ENCODE data around the gene ITPKC.

Gene ITPKC

DNA sequence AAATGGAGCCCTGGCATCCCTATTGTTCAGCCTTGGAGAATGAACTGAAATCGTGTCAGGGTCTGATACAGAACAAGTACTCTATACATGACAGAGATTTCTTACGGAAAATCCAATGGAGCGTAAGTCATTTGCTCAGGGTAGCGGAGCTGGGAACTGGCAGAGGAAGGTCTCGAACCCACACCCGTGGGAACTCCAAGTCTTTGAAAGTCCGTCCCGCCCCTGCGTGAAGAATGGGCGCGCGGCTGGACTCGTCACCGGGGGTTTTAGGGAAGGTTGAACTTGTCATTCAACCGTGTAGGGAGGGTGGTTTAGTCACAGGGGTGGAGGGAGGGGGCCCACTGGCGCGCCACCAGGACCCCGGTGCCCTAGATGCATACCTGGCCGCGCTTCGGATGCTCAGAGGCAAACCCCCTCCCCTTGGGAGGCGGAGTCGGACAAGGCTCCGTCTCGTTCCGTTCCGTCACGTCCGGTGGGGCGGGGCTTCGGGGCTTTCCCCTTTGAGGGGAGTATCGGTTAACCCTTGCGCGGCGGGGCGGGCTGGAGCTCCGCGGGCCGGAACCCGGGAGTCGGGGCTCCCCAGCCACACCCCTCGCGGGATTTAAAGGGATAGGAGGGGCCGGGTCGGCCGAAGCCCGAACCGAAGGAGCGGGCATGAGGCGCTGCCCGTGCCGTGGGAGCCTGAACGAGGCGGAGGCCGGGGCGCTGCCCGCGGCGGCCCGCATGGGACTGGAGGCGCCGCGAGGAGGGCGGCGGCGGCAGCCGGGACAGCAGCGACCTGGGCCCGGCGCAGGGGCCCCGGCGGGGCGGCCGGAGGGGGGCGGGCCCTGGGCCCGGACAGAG is at the start of gene ITPKC, which contains the start of gene COQ8B:
Gene ITPKC, plus strand, starts transcription at position 631 of the 843 bp plus-strand sequence. Its CDS starts 24 bp downstream, at position 655.
Gene COQ8B, minus strand, starts transcription at position 405 of the 843 bp plus-strand sequence. CDS start 2,254 bp downstream, outside the sequence.
- peaks cover 73% of the 10 kb centered on the region for H3K4me1 Mint-ChIP-seq
- H3K4me3 Mint-ChIP-seq, result peak within 1 kb of the TSS; percentile 93
- DNase-seq, result peak; percentile 100
- no peaks in the 10 kb centered on the region for H3K9me3 Mint-ChIP-seq
- H3K27me3 Mint-ChIP-seq, result no peaks in the 10 kb centered on the region
- H3K36me3 Mint-ChIP-seq, result peaks cover 17% of the 10 kb centered on the region
- peak within 1 kb of the TSS; percentile 93 for H3K27ac Mint-ChIP-seq
- CTCF ChIA-PET, result interaction anchor here (0.7 to 2.1 kb wide), 2 partner anchors 33 to 35 kb away, joined by 3 to 7 read pairs; partner anchors contain the start of gene ACTMAP

DNA sequence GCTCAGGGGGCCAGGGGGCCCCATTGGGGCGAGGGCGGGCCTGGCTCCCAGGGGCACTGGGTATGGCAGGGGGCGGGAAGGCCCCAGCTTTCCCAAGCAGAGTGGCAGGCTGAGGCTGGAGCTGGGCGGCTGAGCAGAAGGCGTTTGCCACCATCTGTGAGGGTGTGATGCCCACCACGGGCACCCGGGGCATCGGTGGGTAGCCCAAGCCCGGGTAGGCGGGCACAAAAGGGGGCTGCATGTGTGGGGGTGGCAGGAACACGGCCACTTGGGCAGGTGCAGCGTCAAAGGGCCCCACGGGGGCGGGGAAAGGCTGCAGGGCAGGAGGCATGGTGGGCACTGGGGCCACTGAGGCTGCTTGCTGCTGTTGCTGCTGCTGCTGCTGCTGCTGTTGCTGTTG is 49.3 kb upstream of the ITPKC start:
- peaks cover 7% of the 10 kb centered on the region for H3K9me3 Mint-ChIP-seq
- H3K4me3 Mint-ChIP-seq, result no peak overlapping the region
- H3K27me3 Mint-ChIP-seq, result peaks cover 17% of the 10 kb centered on the region
- H3K27ac Mint-ChIP-seq, result no peak overlapping the region
- CTCF ChIA-PET, result no interaction called here
- H3K36me3 Mint-ChIP-seq, result peaks cover 15% of the 10 kb centered on the region
- H3K4me1 Mint-ChIP-seq, result peaks cover 13% of the 10 kb centered on the region
- no peak for DNase-seq

DNA sequence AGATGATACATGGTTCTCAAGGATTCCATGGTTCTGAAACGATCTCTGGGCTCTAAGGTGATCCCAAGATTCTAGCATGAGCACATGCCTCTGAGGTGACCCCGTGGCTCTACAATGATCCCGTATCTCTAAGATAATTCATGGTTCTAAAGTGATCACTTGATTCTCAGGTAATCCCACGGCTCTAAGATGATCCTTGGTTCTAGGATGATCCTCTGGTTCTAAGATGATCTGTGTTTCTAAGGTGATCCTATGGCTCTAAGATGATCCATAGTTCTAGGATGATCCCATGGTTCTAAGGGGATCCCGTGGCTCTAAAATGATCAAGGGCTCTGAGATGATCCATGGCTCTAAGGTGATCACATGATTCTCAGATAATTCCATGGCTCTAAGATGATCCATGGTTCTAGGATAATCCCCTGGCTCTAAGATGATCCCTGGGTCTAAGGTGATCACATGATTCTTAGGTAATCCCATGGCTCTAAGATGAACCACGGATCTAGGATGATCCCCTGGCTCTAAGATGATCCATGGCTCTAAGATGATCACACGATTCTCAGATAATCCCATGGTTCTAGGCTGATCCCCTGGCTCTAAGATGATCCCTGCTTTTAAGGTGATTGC is 47.8 kb upstream of the ITPKC start:
- H3K27me3 Mint-ChIP-seq, result peaks cover 4% of the 10 kb centered on the region
- DNase-seq, result no peak
- peaks cover 15% of the 10 kb centered on the region for H3K36me3 Mint-ChIP-seq
- peaks cover 2% of the 10 kb centered on the region for H3K4me1 Mint-ChIP-seq
- H3K9me3 Mint-ChIP-seq, result peaks cover 7% of the 10 kb centered on the region
- H3K27ac Mint-ChIP-seq, result no peak overlapping the region
- CTCF ChIA-PET, result no interaction called here
- no peak overlapping the region for H3K4me3 Mint-ChIP-seq

DNA sequence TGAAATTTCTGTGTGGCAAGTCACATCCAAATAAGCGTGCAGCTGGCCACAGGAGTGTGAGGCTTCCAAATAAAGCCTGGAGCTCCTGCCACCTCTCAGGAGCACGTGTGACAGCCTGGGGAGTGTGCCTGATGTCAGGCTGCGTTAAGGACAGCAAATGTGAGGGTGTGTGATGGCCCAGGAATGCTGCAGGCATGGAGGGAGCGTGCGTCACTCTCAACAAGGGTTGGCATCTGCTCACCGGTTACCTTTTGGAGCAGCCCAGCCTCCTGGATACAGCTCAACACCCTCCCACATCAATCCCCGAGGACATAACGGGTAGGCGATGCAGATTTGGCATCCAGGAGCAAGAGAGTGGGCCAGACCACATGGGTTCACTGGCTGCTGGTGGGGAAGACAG is 45.5 kb upstream of the ITPKC start:
- CTCF ChIA-PET, result interaction anchor here (1.0 to 2.4 kb wide), 2 partner anchors 8 to 148 kb away, joined by 4 to 7 read pairs; no protein-coding TSS in a partner anchor
- Mint-ChIP-seq H3K36me3 (peaks cover 16% of the 10 kb centered on the region), H3K4me1 (peaks cover 3% of the 10 kb centered on the region), H3K4me3 (no peak overlapping the region), H3K27ac (no peak overlapping the region), H3K27me3 (no peaks in the 10 kb centered on the region), H3K9me3 (peaks cover 7% of the 10 kb centered on the region)
- no peak for DNase-seq

DNA sequence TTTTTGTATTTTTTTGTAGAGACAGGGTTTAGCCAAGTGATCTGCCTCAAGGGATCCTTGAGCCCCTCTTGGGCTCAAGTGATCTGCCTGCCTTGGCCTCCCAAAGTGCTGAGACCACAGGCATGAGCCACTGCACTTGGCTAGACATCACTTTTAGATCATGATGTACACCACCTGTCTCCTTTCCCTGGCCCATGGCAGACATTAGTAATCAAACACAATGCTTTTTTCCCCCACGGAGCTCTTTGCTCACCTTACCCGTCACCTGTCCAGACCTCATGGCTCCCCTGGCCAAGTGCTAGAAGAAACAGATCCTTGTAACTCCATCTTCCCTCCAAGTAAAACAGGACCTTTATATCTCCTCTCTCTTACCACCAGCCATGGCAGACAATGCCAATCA is 44.9 kb upstream of the ITPKC start:
- H3K27ac Mint-ChIP-seq, result no peak overlapping the region
- DNase-seq, result no peak
- CTCF ChIA-PET, result interaction anchor here (2.4 kb wide), 1 partner anchor 9 kb away, joined by 7 read pairs; no protein-coding TSS in a partner anchor
- H3K9me3 Mint-ChIP-seq, result peaks cover 7% of the 10 kb centered on the region
- H3K27me3 Mint-ChIP-seq, result no peaks in the 10 kb centered on the region
- H3K4me3 Mint-ChIP-seq, result no peak overlapping the region
- H3K4me1 Mint-ChIP-seq, result peaks cover 2% of the 10 kb centered on the region
- peaks cover 15% of the 10 kb centered on the region for H3K36me3 Mint-ChIP-seq

DNA sequence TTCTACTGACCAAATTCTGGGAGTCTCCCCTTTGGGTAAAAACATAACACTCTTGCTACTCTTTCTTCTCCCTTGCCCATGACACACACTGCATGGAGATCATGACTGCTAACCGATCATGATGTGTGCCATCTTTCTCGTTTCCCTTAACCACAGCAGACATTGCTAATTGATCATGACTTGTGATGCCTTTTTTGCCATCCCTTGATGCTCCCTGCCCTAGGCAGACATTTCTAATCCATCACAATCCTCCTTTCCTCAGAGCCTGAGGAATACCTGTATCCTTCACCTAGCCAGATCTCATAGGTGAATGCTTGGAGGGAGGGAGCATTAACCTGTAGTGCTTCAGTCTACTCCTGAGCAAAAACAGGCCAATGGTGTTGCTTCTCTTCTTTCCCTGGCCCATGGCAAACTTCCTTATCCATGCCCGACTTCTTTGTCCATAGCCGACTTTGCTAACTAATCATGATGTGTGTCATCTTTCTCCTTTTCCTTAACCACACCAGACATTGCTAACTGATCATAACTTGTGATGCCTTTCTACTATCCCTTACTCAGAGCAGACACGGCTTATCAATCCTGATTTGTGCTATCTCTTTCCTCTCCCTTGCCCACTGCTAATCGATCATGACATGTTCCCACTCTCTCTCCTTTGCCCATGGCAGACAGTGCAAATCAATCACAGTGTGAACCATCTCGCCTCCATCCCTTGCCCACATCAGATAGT is 44.2 kb upstream of the ITPKC start:
- no peak overlapping the region for H3K27ac Mint-ChIP-seq
- H3K36me3 Mint-ChIP-seq, result peaks cover 15% of the 10 kb centered on the region
- no peak for DNase-seq
- CTCF ChIA-PET, result interaction anchor here (2.4 kb wide), 1 partner anchor 10 kb away, joined by 7 read pairs; no protein-coding TSS in a partner anchor
- peaks cover 2% of the 10 kb centered on the region for H3K4me1 Mint-ChIP-seq
- no peak overlapping the region for H3K4me3 Mint-ChIP-seq
- peaks cover 7% of the 10 kb centered on the region for H3K9me3 Mint-ChIP-seq
- H3K27me3 Mint-ChIP-seq, result no peaks in the 10 kb centered on the region

DNA sequence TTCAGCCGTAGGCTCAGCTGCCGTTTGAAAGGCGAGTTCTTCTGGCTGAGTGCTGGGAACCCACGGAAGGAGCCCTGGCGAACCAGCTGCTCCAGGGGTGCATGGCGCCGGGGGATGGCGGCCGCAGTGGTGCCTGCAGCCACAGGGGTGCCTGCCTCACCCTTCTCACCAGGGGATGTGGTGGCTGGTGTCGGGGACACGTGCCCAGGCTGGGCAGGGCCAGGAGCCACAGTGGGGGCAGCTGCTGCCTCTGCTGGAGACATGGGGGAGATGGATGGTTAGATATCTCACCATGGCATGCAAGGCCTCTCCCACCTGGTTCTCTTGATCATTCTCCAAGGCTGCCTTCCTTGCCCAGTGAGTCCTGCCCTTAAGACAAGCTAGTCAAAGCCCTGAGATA is 43.5 kb upstream of the ITPKC start:
- peaks cover 15% of the 10 kb centered on the region for H3K36me3 Mint-ChIP-seq
- no peaks in the 10 kb centered on the region for H3K27me3 Mint-ChIP-seq
- no peak overlapping the region for H3K4me3 Mint-ChIP-seq
- peaks cover 7% of the 10 kb centered on the region for H3K9me3 Mint-ChIP-seq
- no peak overlapping the region for H3K27ac Mint-ChIP-seq
- DNase-seq, result no peak
- H3K4me1 Mint-ChIP-seq, result peaks cover 2% of the 10 kb centered on the region
- CTCF ChIA-PET, result interaction anchor here (2.4 kb wide), 1 partner anchor 10 kb away, joined by 7 read pairs; no protein-coding TSS in a partner anchor

DNA sequence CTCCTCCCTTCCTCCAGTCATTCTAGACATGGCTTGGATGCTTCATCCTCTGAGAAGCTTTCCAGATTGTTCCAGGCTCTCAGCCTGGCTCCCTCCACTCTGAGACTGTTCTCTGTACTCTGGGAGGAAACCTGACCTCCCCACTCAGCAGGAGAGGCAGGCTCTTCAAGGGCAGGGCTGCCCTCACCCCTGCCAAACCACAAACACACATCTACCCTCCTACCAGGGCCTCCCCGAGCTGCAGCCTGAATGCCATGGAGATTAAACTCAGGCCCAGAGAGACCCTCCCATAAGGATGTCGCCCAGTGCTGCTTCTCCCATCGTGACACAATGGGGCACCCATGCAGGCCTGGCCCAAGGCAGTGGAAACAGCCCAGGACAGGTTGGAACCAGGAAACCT is 42.6 kb upstream of the ITPKC start:
- no peak overlapping the region for H3K4me3 Mint-ChIP-seq
- CTCF ChIA-PET, result no interaction called here
- peaks cover 2% of the 10 kb centered on the region for H3K4me1 Mint-ChIP-seq
- H3K27ac Mint-ChIP-seq, result no peak overlapping the region
- H3K36me3 Mint-ChIP-seq, result peaks cover 10% of the 10 kb centered on the region
- DNase-seq, result no peak
- no peaks in the 10 kb centered on the region for H3K27me3 Mint-ChIP-seq
- H3K9me3 Mint-ChIP-seq, result peaks cover 3% of the 10 kb centered on the region

DNA sequence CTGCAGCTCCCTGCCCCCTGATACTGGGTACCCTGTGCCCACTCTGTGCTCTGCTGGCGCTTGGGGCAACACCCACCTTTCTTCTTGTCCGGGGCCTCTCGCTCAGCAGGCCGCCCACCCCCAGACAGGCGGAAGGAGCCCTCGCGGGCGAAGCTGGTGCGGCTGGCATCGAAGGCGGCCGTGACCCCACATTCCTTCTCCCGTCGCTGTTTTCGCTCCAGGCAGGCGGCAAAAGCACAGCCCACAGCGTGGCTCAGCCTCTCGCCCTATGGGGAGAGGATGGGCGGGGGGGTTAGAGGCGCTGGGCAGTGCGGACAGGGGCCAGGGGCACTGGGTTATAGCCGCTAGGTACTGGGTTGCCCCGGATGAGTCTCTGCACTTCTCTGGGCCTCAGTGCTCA is 39.8 kb upstream of the ITPKC start:
- CTCF ChIA-PET, result no interaction called here
- H3K36me3 Mint-ChIP-seq, result peaks cover 1% of the 10 kb centered on the region
- no peak overlapping the region for H3K27ac Mint-ChIP-seq
- DNase-seq, result no peak
- no peaks in the 10 kb centered on the region for H3K27me3 Mint-ChIP-seq
- peaks cover 2% of the 10 kb centered on the region for H3K4me1 Mint-ChIP-seq
- H3K4me3 Mint-ChIP-seq, result no peak overlapping the region
- H3K9me3 Mint-ChIP-seq, result no peaks in the 10 kb centered on the region

DNA sequence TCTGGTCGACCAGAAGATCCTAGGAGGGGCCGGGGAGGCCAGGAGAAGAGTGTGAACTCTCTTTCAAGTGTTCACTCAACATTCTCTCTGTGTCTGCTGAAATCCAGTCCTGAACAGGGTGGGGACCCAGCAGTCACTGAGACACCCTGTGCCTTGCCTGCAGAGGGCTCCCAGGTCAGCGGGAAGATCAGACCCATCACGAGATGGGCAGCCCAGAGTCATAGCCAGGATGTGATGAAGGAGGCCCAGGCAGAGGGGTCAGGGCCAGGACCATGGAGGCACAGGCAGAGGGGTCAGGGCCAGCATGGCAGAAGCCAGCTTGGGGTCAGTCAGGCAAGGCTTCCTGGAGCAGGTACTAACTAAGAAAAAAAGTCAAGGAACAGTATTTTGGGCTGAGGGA is 35.9 kb upstream of the ITPKC start:
- Mint-ChIP-seq H3K36me3 (peaks cover 2% of the 10 kb centered on the region), H3K27ac (no peak overlapping the region)

DNA sequence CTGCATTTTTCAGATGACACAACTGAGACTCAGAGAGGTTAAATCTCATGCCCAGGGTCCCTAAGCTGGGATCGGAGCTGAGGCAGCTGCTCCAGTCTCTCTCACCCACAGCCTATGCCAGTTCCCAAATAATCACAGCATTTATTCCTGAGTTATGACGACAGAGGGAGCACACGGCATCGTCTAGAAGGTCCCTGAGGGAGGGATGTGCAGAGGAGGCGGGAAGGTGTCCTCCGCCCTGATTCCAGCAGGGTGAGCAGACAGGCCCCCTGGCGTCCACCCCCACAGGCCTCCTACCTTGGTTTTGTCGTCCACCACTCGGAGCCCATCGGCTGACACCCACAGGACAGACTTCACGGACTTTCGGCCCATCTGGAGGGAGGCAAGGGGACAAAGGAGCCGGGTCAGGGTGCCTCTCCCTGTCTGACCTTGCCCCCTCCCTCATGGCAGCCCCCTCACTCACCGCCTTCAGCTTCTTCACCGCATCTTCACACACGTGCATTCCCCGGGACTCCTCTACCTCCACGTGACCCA is 34.4 kb upstream of the ITPKC start:
- Mint-ChIP-seq H3K27me3 (no peaks in the 10 kb centered on the region), H3K27ac (no peak overlapping the region), H3K36me3 (peaks cover 5% of the 10 kb centered on the region), H3K4me3 (no peak overlapping the region), H3K4me1 (no peaks in the 10 kb centered on the region), H3K9me3 (no peaks in the 10 kb centered on the region)
- no peak for DNase-seq
- CTCF ChIA-PET, result interaction anchor here (0.6 kb wide), 1 partner anchor 74 kb away, joined by 3 read pairs; no protein-coding TSS in a partner anchor

More for the DNA sequence above, 35.9 kb upstream of the ITPKC start:
- H3K4me1 Mint-ChIP-seq, result no peaks in the 10 kb centered on the region
- CTCF ChIA-PET, result no interaction called here
- no peaks in the 10 kb centered on the region for H3K27me3 Mint-ChIP-seq
- no peak for DNase-seq
- no peaks in the 10 kb centered on the region for H3K9me3 Mint-ChIP-seq
- no peak overlapping the region for H3K4me3 Mint-ChIP-seq

DNA sequence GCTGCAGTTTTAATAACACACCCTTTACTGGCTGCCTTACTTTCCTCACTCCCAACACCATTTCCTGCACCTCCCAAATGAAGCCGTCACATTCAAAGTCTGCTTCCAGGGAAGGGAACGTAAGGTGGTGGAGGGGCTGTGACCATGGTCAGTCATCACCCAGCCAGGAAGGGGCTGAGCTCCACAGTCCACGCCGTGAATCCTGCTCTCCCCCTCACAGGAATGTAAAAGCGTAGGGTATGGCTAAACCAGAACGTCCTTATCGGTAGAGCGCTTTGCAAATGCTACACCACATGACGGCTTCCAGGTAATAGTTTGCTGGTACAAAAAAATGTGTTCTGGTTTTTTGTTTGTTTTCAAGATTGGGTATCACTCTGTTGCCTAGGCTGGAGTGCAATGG is 33.5 kb upstream of the ITPKC start:
- no peaks in the 10 kb centered on the region for H3K9me3 Mint-ChIP-seq
- H3K27ac Mint-ChIP-seq, result no peak overlapping the region
- no peak overlapping the region for H3K4me3 Mint-ChIP-seq
- DNase-seq, result no peak
- no peaks in the 10 kb centered on the region for H3K4me1 Mint-ChIP-seq
- H3K27me3 Mint-ChIP-seq, result no peaks in the 10 kb centered on the region
- CTCF ChIA-PET, result no interaction called here
- H3K36me3 Mint-ChIP-seq, result peaks cover 5% of the 10 kb centered on the region

DNA sequence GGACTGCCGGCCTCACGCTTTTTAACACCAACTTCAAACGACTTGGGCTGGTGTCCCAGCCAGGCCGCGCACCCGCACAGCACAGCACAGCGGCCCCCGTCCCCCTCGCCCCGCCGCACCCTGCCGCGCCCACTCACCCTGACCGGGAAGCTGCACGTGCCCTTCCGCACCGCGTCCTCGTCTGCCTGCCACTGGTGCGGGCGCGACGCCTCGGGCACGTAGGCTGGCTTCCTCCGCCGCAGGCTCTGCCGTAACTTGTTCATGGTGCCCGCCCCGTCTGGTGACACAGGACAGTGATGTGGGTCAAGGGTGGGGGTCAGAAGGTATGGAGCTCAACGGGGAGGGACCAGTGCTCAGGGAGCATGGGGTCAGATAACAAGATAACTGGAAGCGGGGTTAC is 32.6 kb upstream of the ITPKC start:
- no peak for DNase-seq
- H3K4me3 Mint-ChIP-seq, result no peak overlapping the region
- CTCF ChIA-PET, result no interaction called here
- no peaks in the 10 kb centered on the region for H3K9me3 Mint-ChIP-seq
- no peaks in the 10 kb centered on the region for H3K4me1 Mint-ChIP-seq
- H3K27me3 Mint-ChIP-seq, result no peaks in the 10 kb centered on the region
- no peak overlapping the region for H3K27ac Mint-ChIP-seq
- peaks cover 5% of the 10 kb centered on the region for H3K36me3 Mint-ChIP-seq

DNA sequence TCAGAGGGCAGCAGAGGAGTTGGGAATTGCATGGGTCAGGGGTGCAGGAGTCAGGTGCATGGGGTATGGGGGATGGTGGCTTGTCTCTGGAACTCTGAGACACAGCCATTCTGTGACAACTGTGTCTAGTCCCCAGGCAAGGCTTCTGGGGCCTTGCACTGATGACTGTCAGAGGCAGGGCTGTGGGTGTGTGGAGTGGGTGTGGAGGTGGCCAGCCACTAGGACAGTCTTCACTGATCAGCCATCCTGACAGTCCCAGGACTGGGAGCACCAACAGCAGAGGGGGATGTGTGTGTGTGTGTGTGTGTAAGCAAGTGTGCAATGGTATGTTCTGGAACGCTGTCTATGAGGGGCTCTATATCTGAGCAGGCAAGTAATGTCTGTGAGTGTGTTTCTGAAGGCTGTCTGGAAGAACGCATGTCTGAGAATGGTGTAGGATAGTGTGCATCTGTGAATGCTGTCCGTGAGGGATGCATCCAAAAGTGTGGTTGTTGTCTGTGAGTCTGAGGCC is 31.8 kb upstream of the ITPKC start:
- Mint-ChIP-seq H3K27me3 (no peaks in the 10 kb centered on the region), H3K9me3 (no peaks in the 10 kb centered on the region), H3K27ac (no peak overlapping the region), H3K4me3 (no peak overlapping the region), H3K36me3 (peaks cover 5% of the 10 kb centered on the region), H3K4me1 (no peaks in the 10 kb centered on the region)
- DNase-seq, result no peak
- CTCF ChIA-PET, result no interaction called here

Measured in activated naive CD4-positive, alpha-beta T cell treated with anti-CD3 and anti-CD28 coated beads, Interleukin-2, amount 10 ng/mL, durations not matched to agents 7 days and 5 days (primary cell).